HL-60 (cell line): Measurements from ENCODE around the gene RIN3.

ENCODE experiments used
- DNase-seq, 2 experiments: peaks; one replicate each; pipeline ENCODE4 v3.0.0-alpha.2; 2010 to 2020; ENCODE audit warnings: low read depth in 1 of 2, low spot score in 1 of 2
- H3K27ac ChIP-seq: fragments of 250-450 bp; sonication (Bioruptor Pico); replicated peaks from 2 replicates; pipeline ENCODE4 v1.5.1; 2020; ENCODE audit warnings: mild to moderate bottlenecking, moderate library complexity
- H3K27me3 ChIP-seq: fragments of 250-450 bp; sonication (Bioruptor Pico); 2 replicates; pipeline ENCODE4 v1.5.1; 2021; ENCODE audit warnings: mild to moderate bottlenecking, moderate library complexity; ENCODE audit not compliant: insufficient read depth, poor library complexity, severe bottlenecking
- H3K4me3 ChIP-seq: replicated peaks from 2 replicates; pipeline ENCODE4 v1.5.1; 2011; ENCODE audit warnings: mild to moderate bottlenecking, control low read depth, low read length; ENCODE audit not compliant: insufficient read depth
- CTCF ChIP-seq: IDR thresholded peaks from one replicate; pipeline ENCODE4 v1.5.1; 2011; ENCODE audit warnings: low read length, control low read depth, inconsistent platforms; ENCODE audit not compliant: insufficient read depth
- GABPA ChIP-seq: IDR thresholded peaks from 2 replicates; pipeline ENCODE4 v1.6.1; 2012; ENCODE audit warnings: low read depth
- POLR2AphosphoS5 ChIP-seq: IDR thresholded peaks from 2 replicates; pipeline ENCODE4 v1.6.1; 2012; ENCODE audit warnings: low read depth
- SPI1 ChIP-seq: IDR thresholded peaks from 2 replicates; pipeline ENCODE4 v1.6.1; 2012; ENCODE audit warnings: low read depth, mild to moderate bottlenecking, borderline replicate concordance
- TF ChIP-seq, protein P1 (sequence below): IDR thresholded peaks from 2 replicates; pipeline ENCODE4 v1.6.1; 2012; ENCODE audit warnings: low read depth; ENCODE audit not compliant: insufficient replicate concordance

The RIN3 gene

DNA sequence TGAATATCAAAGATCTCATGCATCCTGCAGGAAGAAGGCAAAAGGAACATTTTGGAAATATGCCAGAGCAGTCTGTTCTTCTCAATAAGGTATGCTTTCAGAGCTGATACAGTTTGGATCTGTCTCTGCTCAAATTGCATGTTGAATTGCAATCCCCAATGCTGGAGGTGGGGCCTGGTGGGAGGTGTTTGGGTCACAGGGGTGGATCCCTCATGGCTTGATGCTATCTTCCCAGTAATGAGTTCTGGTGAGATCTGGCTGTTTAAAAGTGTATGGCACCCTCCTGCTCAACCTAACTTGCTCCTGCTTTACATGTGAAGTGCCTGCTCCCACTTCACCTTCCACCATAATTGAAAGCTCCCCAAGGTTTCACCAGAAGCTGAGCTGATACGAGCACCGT is 76.6 kb downstream of the RIN3 start:
- H3K27me3 ChIP-seq, result no peaks in the 10 kb centered on the region
- no peak overlapping the region for H3K4me3 ChIP-seq
- no peak overlapping the region for H3K27ac ChIP-seq
- no peak for TF ChIP-seq POLR2AphosphoS5
- no peak for TF ChIP-seq GABPA
- TF ChIP-seq, protein P1, sequence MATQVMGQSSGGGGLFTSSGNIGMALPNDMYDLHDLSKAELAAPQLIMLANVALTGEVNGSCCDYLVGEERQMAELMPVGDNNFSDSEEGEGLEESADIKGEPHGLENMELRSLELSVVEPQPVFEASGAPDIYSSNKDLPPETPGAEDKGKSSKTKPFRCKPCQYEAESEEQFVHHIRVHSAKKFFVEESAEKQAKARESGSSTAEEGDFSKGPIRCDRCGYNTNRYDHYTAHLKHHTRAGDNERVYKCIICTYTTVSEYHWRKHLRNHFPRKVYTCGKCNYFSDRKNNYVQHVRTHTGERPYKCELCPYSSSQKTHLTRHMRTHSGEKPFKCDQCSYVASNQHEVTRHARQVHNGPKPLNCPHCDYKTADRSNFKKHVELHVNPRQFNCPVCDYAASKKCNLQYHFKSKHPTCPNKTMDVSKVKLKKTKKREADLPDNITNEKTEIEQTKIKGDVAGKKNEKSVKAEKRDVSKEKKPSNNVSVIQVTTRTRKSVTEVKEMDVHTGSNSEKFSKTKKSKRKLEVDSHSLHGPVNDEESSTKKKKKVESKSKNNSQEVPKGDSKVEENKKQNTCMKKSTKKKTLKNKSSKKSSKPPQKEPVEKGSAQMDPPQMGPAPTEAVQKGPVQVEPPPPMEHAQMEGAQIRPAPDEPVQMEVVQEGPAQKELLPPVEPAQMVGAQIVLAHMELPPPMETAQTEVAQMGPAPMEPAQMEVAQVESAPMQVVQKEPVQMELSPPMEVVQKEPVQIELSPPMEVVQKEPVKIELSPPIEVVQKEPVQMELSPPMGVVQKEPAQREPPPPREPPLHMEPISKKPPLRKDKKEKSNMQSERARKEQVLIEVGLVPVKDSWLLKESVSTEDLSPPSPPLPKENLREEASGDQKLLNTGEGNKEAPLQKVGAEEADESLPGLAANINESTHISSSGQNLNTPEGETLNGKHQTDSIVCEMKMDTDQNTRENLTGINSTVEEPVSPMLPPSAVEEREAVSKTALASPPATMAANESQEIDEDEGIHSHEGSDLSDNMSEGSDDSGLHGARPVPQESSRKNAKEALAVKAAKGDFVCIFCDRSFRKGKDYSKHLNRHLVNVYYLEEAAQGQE, result no peak
- TF ChIP-seq CTCF, result no peak
- no peak for TF ChIP-seq SPI1
- no peak for DNase-seq

- no peak for DNase-seq
- no peaks in the 10 kb centered on the region for H3K27me3 ChIP-seq
- H3K4me3 ChIP-seq, result no peak overlapping the region
- peak overlapping the region; percentile 7 for H3K27ac ChIP-seq
- TF ChIP-seq POLR2AphosphoS5, result no peak
- TF ChIP-seq GABPA, result no peak
- TF ChIP-seq SPI1, result no peak
- TF ChIP-seq, protein P1, result no peak
- no peak for TF ChIP-seq CTCF
These were observed 77.4 kb downstream of the RIN3 start for GRCh38 chr14:92590941-92591340.

- no peak for DNase-seq
- Histone ChIP-seq H3K27ac (peak overlapping the region; percentile 7), H3K4me3 (no peak overlapping the region), H3K27me3 (no peaks in the 10 kb centered on the region)
- TF ChIP-seq GABPA (no peak), CTCF (no peak), POLR2AphosphoS5 (no peak), SPI1 (no peak)
- TF ChIP-seq, protein P1, result no peak
These were observed 77.8 kb downstream of the RIN3 start for GRCh38 chr14:92591346-92591745.
